Activated naive CD4-positive, alpha-beta T cell treated with Interleukin-2 at 50 U/mL for 16 hours (primary cell): ENCODE measurements around the gene TICRR.

Experiments
- DNase-seq: peaks from one replicate; pipeline ENCODE4 v3.0.0-alpha.2; 2020

The TICRR gene

DNA sequence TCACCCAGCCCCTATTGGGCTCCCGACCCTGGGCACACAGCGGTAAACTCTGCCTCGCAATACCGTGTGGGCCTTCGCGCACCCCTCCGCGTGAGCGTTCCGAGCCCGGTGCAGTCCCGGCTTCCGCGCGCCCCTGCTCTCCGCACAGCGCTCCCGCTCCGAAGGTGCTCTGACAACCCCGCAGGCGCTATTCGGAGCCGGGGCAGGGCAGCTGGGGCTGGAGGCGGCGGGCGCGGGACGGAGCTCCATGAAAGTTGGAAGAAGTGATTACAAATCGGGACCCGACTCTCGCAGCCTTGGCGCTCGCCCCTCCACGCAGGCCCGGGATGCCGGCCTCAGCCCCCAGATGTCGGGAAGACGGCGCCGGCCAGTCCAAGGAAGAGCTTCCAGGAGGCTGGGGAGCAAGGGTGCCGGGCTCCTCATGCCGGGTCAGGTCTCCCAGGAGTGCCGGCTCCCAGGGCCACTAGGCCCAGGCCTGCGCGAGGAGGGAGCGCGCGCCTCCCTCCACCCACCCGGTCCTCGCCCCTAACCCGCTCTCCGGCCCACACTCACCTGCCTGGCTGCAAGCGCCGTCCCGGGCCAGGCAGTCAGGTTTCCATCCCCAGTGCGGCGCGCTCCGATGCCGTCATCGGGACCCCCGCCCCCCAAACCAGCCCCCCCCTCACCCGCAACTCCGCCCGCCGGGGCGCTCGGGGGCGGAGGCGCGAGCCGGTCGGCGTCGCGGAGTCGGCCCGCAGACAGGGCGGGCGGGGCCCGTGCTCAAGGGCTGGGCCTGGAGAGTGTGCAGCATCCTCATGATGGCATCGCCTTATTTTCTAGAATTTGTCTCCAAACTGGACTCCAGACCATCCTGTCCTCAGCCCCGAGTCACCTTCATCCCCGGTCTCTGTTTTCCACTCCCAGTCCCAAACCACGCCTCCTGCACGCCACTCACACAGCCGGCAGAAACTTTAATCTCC lies 79.9 kb downstream of the TICRR start, which contains the start of gene KIF7:
TSS of gene KIF7 (minus strand) at position 621 of the 959 bp plus-strand sequence. CDS start 2,537 bp downstream, outside the sequence.
- DNase-seq, result no peak

GRCh38 chr15:89656116-89656815 lies 81.0 kb downstream of the TICRR start:
- DNase-seq, result no peak

DNA sequence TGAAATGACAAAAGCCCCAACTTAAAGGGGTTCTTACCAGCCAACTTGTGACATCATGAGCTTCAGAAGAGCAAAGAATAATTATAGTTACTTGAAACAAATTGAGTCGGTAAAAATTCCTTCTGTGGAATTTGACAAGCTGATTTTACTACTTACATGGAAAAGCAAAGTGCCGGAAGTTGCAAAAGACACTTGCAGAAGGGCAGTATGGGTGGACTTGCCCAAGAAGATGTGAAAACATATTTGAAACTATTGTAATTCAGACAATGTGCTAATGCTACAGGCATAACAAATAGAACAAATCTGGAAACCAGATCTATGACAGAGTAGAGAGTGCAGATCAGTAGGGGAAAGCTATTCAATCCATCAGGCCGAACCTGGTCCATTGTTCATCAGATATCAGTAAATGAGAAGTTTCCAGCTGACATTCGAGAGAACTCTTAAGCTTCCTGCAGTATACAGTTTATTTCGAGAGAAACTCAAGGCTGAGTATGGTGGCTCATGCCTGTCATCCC lies 82.5 kb downstream of the TICRR start:
- no peak for DNase-seq

GRCh38 chr15:89659295-89659694 lies 84.0 kb downstream of the TICRR start:
- DNase-seq, result no peak

DNA sequence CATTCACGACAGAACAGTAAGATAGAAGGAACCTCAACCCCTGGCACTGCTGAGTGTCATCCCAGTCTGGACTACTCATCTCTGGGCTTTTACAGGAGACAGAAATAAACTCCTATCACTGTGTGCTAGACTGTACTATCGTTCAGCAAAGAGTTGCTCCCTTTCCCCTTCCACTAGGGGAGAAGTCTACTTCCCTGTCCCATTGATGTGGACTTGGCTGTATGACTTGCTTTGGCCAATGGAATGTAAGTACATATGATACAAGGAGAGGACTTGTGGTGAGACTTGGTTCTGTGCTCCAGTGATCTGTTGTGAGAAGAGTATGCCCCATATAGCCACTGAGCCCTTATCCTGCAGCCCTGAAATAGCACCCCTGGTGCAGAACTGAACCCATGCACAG lies 85.3 kb downstream of the TICRR start:
- DNase-seq, result no peak

GRCh38 chr15:89662893-89663626 lies 87.8 kb downstream of the TICRR start:
- DNase-seq, result no peak

- DNase-seq, result no peak
Observed at GRCh38 chr15:89664441-89665350, 89.4 kb downstream of the TICRR start.

DNA sequence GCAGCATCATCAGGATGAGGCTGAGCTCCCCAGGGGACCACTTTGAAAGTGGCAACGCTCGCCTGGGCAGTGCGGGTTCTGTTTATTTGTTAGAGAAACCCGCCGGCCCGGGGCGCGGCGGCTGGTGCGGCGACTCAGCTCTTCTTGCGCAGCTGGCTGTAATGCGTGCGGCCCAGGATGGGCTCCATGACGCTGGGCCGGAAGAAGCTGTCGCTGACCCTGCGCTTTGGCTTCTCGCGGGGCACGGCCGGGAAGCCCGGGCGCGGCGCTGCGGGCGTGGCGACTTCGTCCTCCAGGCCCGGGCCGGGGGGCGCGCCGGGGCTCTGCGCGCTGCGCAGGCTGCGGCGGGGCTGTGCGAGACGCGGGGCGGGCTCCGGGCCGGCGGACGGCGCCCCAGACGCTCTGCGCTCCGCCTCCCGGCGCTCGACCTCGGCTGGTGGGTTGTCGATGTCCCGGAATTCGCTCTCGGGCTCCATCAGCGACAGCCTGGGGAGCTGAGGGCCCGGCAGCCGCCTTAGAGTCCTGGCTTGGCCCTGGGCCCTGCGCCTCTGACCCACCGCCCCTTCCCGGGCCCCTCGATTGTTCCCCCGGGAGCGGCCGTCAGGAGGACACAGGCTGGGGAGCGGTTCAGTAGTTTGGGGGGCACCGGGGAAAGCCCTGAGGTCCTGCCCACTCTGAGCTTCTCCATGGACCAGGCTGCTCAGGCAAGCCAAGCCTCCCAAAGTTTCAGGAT lies 90.3 kb downstream of the TICRR start:
- no peak for DNase-seq

GRCh38 chr15:89666184-89666857 lies 91.1 kb downstream of the TICRR start:
- no peak for DNase-seq

DNA sequence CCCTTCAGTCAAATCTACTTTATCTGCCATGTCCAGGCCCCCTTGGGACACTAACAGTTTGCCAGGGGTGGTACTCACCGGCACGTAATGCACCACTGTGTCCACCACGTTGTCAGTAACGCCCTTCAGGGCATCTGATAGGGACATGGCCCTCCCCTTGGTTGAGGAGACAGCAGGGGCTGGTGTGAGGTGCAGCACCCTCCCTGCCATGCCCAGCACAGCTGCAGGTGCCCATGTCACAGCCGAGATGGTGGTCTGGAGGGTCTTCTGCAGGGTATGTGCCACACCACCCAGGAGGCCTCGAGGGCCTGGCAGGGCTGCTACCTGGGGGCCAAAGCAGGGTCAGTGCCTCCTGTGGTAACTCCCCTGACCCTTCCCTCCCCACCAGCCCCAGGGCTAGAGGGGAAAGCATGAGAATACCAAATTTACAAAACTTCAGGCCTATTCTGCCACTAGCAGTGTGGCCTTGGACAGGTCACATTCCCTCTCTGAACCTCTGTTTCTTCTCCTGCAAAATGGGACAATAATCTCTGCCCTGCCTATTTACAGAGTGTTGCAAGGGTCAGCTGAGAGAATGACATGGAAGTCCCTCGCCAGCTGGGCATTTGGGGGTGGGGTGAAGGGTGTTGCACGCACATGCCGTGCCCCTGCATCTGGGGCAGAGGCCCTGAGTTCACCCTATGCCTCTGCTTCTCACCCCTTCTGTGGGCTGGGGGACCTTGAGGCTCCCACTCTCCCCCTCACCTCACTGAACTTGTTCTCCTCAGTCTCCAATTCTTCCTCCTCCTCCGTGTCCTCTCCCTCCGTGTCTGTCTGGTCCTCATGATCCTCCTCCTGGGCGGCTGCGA lies 91.8 kb downstream of the TICRR start:
- DNase-seq, result no peak

DNA sequence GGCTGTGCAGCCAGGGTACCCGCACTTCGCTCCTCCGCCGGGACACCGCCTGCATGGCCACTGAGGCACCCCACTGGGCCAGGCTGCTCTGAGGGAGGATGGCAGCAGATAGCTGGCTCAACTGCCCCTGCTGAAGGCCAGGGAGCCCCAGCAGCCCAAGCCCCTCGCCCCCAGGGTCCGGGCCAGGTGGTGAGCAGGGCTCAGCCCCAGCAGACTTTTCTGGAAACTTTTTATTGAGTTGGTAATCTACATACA lies 92.4 kb downstream of the TICRR start:
- no peak for DNase-seq

DNA sequence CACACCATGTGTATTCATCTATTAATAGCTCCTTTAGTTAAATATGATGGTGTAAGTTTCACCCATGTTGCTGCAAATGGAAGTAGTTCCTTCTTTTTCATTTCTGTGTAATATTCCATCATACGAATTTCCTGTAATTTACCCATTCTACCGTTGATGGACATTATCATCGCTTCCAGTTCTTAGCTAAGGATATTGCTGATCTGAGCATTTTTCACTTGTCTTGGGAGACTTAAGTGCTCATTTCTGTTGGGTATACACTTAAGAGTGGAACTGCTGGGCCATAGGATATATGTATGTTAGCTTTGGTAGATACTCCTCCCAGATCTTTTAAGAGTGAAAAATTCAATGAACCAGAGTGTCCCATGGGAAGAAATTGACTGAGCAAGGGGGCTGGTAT lies 92.9 kb downstream of the TICRR start:
- no peak for DNase-seq

DNA sequence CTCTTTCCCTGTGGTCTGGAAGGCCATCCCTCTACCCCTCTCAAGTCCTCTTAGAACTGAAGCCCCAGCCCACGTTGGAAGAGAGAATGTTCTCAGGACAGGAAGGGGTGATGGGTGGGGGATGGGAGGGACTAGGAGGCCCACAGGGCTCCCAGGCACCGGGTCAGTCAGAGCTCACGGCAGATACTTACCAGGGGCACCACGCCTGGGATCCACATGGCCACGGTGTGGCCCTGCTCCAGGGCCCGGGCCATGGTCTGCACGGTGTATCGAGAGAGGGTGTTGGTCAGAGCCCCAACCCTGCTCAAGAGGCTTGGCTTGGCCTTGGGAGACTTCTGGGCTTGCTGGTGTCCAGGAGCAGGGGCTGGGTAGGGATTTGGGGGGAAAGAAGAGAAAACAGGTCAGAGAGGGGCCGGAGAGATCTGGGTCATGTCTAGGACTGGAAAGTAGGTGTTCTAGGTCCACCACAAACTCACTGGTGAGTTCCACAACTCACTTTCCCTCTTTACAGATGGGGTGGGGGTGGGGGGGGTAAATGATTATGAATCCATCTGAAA lies 94.1 kb downstream of the TICRR start:
- no peak for DNase-seq

DNA sequence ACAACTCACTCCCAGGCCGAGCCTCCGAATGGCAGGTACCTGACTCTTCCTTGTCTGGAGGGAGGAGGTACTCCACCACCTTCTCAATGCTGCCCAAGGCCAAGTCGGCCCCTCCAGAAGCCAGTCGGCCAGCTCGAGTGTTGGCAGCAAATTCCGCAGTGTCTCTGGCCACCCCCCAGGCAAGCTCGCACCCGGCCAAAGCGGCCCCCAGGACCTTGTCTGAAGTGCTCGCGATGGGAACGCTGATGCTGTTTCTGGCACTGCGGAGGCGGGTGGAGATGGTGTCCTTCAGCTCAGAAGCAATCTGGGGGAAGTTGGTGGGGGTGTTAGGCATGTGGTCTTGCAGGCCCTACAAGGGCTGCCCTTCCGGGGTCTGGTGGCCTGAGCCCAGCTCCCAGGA lies 94.7 kb downstream of the TICRR start:
- no peak for DNase-seq

GRCh38 chr15:89670971-89671560 lies 95.8 kb downstream of the TICRR start:
- DNase-seq, result no peak

DNA sequence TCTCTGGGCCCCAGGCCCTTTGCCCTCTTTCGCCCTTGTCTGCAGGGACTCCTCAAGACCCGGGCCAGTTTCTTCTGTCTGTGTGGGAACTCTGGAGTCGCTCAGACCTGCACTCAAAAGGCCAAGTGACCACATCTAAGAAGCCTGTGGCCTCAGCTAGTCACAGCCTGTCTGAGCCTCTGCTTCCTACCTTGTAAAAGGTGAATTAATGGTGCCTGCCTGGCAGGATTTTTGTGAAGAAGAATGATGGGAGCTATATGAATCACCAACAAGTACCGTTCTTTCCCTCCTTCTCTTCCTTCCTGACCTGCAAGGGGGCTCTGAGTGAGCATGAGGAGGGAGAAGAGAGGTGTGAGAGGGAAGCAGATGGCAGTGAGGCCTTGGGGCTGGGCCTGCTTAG lies 96.4 kb downstream of the TICRR start:
- no peak for DNase-seq

DNA sequence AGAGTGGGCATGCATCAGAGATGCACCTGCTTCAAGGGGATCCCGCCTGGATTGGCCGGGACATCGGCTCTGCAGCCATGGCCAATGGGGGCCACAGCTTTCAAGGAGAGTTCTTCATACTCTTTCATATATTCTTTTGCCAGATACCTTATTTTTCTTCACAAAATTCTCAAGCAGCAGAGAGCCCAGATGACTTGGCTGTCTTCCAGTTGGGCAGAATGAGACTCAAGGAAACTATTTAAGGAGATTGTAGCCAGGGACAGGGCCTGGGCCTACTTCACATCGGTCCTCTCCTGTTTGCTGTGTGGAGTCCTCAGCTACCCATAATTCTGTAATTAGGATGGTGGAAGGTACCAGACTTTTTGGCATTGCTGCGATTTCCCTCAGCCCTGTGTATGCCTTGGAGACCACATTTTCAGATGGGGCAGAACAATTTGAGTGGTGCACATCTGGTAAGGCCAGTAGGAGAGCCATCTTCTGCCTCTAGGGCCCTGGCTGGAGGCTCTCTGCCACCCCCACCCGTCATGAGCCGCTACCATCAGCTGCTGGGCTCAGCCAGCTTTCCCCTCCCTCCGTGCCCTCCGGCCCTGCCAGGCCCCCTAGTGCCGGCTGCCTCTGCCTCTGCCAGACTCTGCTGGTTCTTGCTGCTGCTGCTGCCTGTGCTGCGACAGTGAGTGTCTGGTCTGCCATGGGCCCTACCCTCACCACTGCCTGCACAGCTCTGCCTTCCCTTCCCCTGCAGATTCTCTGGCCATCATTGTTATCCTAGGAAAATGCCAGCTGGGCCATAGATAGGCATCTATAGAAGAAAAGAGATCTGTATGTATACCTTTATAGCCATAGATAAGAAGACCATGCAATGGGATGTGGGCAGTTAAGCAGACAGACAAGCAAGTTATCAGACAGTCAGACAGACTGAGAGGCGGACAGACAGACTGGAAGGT lies 97.2 kb downstream of the TICRR start:
- DNase-seq, result no peak

- no peak for DNase-seq
Observed at GRCh38 chr15:89673165-89673512, 97.9 kb downstream of the TICRR start.
